ENCODE results near the gene STK31.

DNA sequence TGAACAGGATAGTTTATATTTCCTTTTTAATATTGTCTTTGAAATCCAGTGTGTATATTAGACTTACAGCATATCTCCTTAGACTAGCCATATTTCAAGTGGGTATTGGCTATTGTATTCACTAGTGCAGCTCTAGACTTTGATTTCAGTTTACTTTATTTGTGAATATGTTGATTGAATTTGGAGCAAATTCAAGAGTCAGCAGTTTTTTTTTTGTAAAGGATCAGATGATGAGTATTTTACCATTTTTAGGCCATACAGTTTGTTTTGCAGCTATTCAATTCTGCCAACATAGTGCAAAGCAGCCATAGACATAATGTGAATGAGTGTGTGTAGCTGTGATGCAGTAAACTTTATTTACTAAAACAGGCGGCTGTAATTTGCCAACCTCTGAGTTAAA lies 4.6 kb downstream of the STK31 start:
- TF ChIP-seq POLR2AphosphoS5 (IDR thresholded peaks at IDR 0.05; ENCODE audit: insufficient read depth, low read depth, low read length): no peak
- TF ChIP-seq, protein P1, sequence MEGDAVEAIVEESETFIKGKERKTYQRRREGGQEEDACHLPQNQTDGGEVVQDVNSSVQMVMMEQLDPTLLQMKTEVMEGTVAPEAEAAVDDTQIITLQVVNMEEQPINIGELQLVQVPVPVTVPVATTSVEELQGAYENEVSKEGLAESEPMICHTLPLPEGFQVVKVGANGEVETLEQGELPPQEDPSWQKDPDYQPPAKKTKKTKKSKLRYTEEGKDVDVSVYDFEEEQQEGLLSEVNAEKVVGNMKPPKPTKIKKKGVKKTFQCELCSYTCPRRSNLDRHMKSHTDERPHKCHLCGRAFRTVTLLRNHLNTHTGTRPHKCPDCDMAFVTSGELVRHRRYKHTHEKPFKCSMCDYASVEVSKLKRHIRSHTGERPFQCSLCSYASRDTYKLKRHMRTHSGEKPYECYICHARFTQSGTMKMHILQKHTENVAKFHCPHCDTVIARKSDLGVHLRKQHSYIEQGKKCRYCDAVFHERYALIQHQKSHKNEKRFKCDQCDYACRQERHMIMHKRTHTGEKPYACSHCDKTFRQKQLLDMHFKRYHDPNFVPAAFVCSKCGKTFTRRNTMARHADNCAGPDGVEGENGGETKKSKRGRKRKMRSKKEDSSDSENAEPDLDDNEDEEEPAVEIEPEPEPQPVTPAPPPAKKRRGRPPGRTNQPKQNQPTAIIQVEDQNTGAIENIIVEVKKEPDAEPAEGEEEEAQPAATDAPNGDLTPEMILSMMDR (IDR thresholded peaks at IDR 0.05; ENCODE audit: extremely low read depth in 1 of 2, insufficient read depth in 1 of 2, low read depth in 1 of 2, low read length in 2 of 2): no peak
- TF ChIP-seq POLR2A (IDR thresholded peaks at IDR 0.05; ENCODE audit: low read depth, low read length): no peak
- TF ChIP-seq EZH2 (IDR thresholded peaks at IDR 0.05; ENCODE audit: borderline replicate concordance, low read depth, low read length, severe bottlenecking): no peak
- TF ChIP-seq, protein P2, sequence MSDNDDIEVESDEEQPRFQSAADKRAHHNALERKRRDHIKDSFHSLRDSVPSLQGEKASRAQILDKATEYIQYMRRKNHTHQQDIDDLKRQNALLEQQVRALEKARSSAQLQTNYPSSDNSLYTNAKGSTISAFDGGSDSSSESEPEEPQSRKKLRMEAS (IDR thresholded peaks at IDR 0.05; ENCODE audit: insufficient read depth, insufficient read length): no peak
- TF ChIP-seq JUN (IDR thresholded peaks at IDR 0.05; ENCODE audit: borderline replicate concordance, insufficient read depth, insufficient read length, low read depth): no peak
- TF ChIP-seq FOS (IDR thresholded peaks at IDR 0.05; ENCODE audit: borderline replicate concordance, insufficient read depth, low read length): no peak
- TF ChIP-seq MYC (IDR thresholded peaks at IDR 0.05; ENCODE audit: low read depth, low read length): no peak
